SHP77 (cell line): ENCODE data around the gene ACAA2.
"Not testable (repeated sequence)": the region's sequence is repeated elsewhere in the genome, so short reads cannot be mapped to it uniquely, and the experiment has no call there.

Experiments used
- DNase-seq, 2 experiments: peaks; one replicate each; lab custom pipeline; 2025; lab: John Stamatoyannopoulos, UW

The ACAA2 gene

GRCh38 chr18:49844903-49845302 is 31.6 kb upstream of the ACAA2 start:
- DNase-seq = no peak

GRCh38 chr18:49843778-49844625 is 30.7 kb upstream of the ACAA2 start:
- no peak for DNase-seq

GRCh38 chr18:49843131-49843530 is 29.8 kb upstream of the ACAA2 start:
- no peak for DNase-seq

GRCh38 chr18:49842656-49843055 is 29.3 kb upstream of the ACAA2 start:
- no peak for DNase-seq

GRCh38 chr18:49841236-49842217 is 28.2 kb upstream of the ACAA2 start:
- DNase-seq = no peak

GRCh38 chr18:49839012-49839411 is 25.7 kb upstream of the ACAA2 start:
- DNase-seq = no peak

GRCh38 chr18:49838381-49838780 is 25.0 kb upstream of the ACAA2 start:
- no peak for DNase-seq

- DNase-seq = no peak
Measured at GRCh38 chr18:49837889-49838288, 24.6 kb upstream of the ACAA2 start.

GRCh38 chr18:49837316-49837835 is 24.0 kb upstream of the ACAA2 start:
- not testable (repeated sequence) for DNase-seq

- no peak for DNase-seq
Measured at GRCh38 chr18:49835405-49835804, 22.1 kb upstream of the ACAA2 start.

GRCh38 chr18:49834258-49834657 is 20.9 kb upstream of the ACAA2 start:
- DNase-seq = no peak

- no peak for DNase-seq
Measured at GRCh38 chr18:49833814-49834213, 20.5 kb upstream of the ACAA2 start.

- no peak for DNase-seq
Measured at GRCh38 chr18:49832221-49832647, 18.9 kb upstream of the ACAA2 start.

- no peak for DNase-seq
Measured at GRCh38 chr18:49827996-49828395, 14.7 kb upstream of the ACAA2 start.

- DNase-seq = no peak
Measured at GRCh38 chr18:49819823-49820671, 6.7 kb upstream of the ACAA2 start.

GRCh38 chr18:49819071-49819662 is 5.8 kb upstream of the ACAA2 start:
- DNase-seq = no peak

- DNase-seq = no peak
Measured at GRCh38 chr18:49817947-49818346, 4.6 kb upstream of the ACAA2 start.

GRCh38 chr18:49815927-49816326 is 2.6 kb upstream of the ACAA2 start:
- no peak for DNase-seq

GRCh38 chr18:49814147-49814499 is 790 bp upstream of the ACAA2 start:
- DNase-seq = peak; percentile 52 to 71

GRCh38 chr18:49813069-49813318 is 339 bp downstream of the ACAA2 start:
- no peak for DNase-seq

- DNase-seq = peak in 1 of 2 experiments; percentile 18
Measured at GRCh38 chr18:49812286-49813068, 856 bp downstream of the ACAA2 start.
